ENCODE data around the gene TBX2. TPM values are rescaled to one million over a fixed set of nuclear protein-coding genes. Genes with fewer than 3 reads are reported as not detected.

The TBX2 gene
- total RNA-seq, 1 donor from 2014 or later, result 3.6 TPM

DNA sequence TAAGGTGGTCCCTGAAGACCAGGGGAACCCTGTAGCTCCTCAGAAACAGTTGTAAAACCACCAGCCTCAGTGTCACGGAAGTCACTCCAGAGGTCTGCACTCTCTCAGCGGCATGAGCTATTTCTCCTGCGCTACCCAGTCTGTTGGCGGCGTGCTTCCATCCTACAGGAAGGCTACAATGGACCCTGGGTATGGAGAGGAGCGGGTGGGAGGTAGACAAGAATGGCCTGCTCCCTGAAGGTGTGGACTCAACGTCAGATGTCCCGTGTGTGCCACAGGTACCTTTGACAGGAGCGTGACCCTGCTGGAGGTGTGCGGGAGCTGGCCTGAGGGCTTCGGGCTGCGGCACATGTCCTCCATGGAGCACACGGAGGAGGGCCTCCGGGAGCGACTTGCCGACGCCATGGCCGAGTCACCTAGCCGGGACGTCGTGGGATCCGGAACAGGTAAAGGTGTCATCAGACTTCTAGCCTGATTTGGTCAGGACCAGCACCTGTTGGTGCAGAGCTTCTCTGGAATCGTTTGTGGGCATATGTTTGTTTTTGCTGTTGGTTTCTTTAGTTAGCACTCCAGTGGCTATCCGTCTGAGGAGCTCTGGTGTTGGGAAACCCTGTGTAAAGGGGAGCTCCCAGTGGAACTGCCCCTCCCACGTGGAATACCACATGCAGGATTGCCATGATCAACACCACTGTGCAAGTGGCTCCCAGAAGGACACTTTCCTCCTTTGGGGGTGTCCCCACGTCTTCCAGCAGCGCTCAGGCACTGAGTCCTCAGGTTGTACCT lies 31.4 kb upstream of the TBX2 start:
- no peak for DNase-seq (ENCODE audit: extremely low read depth, low read depth, low spot score)

DNA sequence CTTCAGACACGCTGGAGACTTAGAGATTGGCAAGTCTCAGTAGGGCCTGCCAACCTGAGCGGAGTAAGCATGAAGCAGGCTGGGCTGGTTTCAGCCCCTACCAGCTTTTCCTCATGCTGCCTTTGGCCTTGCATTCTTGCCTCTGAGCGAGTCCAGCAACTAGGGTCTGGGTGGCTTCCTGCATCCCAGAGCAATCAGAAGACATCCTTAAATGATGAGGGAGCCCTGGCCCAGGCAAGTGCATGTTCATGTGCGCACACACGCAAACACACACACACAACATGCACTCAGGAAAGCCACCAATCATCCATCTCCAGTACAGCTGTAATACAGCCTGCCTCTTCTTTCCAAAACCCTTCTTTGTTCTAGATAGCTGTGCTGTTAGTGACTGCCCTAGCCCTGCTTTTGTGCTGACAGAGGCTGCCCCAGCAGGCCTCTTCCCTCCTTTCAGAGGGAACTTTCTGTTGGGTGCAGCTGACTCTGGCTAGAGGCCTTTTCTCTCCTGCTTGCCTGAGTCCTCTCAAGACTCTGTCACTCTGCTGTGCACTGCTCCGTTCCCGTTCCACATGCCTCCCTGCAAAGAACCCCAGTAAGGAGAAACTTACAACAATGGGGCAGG lies 30.7 kb upstream of the TBX2 start:
- DNase-seq (ENCODE audit: extremely low read depth, low read depth, low spot score), result no peak

DNA sequence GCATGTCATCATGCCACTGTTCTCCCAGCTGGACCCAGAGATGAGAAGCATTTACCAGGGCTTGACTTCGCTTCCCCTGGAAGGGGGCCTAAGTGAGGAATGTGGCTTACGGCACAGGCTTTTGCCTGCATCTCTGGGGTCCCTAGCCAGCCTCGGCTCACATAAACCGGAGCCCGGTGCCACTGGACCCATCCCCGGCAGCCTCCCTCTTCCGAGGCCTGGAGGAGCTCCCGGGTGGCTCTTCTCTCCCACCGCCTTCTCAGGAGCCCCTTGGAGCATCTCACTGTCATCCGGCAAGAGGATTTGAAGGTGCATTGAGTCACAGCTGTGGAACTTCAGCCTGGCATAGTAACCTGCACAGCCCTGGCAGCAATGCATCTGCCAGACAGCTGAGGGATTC lies 29.9 kb upstream of the TBX2 start:
- DNase-seq (ENCODE audit: extremely low read depth, low read depth, low spot score), result no peak

DNA sequence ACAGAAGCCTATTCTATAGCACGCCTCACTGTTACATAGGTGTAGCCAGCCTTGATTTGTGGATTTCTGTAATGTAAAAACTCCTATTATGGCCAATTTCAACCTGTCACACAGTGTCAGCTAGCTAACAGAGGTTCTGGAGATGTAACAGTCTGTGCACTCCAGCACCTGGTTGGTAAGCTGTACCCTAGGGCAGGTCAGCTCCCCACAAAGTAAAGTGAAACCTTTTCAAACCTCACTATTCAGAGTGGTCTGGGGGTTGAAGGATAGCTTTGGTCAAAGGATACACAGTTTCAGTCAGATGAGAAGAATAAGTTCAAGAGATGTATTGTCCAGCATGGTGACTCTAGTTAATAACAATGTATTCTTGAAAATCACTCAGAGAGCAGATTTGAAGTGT lies 28.5 kb upstream of the TBX2 start:
- no peak for DNase-seq (ENCODE audit: extremely low read depth, low read depth, low spot score)

DNA sequence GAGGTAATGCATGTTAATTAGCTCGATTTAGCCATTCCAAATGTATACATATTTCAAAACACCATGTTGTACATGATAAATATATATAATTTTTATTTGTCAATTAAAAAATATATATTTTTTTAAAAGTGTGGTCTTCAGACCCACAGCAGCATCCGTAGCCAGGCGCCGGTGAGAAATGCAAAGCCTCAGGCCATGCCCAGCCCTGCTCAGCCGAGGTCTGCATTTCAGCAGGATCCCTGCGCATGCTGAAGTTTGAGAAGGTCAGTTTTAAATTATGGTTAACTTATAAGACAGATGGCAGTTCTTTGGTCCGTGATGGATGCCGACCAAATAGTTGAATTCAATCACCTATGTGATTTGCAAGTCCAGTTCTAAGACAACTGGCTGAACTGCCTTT lies 28.0 kb upstream of the TBX2 start:
- no peak for DNase-seq (ENCODE audit: extremely low read depth, low read depth, low spot score)

DNA sequence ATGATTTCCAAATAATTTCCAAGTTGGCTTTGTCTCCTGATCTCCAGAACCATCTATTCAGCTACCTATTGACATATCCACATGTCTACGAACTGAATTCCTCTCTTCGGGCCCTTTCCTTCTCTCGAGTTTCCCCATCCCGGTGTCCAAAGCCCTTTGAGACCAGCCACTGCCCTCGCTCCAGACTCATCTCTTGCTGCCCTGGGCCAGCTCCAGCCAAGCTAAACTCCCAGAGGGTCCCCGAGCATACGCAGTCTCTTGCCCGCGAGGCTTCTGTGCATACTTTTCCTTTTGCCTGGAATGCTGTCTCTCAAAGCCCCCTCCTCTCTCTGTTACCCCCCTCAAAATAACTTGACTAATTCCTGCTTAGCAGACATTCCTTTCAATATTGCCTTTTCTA lies 27.2 kb upstream of the TBX2 start:
- no peak for DNase-seq (ENCODE audit: extremely low read depth, low read depth, low spot score)

DNA sequence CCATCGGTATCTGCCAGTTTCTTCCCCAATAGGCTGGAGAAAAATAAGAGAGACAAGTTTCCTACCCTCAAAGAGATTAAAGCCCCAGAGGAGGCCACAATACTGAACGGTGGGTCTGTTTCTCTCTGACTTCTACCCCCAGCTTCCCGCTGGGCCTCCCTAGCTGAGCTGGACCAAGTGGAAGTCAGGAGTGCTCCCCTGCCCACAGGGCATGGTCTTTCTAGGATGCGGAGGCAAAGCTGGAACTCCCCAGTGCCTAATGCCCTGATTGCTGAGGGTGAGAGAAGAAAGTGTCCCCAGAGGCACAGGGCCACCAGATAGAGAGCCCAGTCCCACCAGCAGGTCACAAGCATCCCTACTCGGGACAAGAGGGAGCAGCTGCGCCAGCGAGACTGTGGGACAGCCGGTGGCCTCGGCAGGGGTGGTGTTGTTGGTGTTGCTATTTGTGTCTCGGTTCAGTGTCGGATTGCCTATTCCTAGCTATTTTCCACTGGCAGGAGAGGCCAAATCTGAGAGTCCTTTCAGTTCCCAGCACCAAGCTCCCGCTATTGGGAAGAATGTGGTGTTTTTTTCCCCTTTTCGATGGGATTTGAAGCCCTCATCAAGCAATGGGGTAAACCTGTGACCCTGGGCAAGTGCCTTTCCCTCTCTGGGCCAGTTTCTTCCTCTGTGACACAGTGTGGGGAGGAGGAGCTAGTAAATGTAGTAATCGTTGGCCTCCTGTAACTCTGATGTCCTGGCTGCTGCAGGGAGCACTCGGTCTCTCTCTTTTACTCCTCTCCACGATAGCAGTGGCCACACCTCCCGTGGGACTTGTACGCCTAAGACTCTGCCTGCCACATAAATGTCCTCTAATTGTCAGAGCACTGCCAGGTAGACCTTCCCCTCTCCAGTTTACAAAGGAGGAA lies 22.5 kb upstream of the TBX2 start:
- DNase-seq (ENCODE audit: extremely low read depth, low read depth, low spot score), result no peak

DNA sequence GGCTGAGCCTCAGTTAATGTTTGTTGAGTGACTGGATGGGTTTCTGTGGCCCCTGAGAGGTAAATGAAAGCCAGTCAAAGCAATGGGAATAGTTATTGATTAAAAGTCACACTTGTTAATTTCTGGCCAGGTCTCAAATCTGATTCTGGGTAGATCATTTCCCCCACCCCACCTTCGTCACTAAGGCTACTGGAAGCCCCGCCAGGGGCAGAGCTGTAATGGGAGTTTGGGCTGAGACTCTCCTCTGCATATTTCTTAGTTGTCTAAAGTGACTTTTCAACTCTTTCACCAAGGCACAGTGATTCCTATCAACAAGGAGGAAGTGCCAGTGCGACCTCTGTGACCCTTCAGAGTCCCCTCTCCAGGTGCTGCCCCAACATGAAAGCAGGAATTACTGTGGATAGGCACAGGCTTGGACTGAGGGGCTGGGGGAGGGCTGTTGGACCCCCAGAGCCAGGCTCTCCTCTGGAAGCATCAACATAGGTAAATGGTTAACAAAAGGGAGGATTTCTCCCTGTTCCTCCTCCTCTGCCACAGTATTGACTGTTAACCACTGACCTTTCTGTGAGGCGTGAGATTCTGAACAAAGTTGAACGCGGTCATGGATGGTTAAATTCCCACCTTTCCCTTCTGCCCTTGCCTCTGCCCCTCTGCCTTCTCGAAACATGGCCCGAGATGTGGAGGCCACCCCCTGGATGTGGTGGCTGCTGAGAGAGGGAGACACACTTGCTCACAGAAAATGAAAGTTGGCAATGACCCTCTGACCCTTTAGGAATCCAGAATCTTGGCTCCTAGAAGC lies 20.8 kb upstream of the TBX2 start:
- no peak for DNase-seq (ENCODE audit: extremely low read depth, low read depth, low spot score)

DNA sequence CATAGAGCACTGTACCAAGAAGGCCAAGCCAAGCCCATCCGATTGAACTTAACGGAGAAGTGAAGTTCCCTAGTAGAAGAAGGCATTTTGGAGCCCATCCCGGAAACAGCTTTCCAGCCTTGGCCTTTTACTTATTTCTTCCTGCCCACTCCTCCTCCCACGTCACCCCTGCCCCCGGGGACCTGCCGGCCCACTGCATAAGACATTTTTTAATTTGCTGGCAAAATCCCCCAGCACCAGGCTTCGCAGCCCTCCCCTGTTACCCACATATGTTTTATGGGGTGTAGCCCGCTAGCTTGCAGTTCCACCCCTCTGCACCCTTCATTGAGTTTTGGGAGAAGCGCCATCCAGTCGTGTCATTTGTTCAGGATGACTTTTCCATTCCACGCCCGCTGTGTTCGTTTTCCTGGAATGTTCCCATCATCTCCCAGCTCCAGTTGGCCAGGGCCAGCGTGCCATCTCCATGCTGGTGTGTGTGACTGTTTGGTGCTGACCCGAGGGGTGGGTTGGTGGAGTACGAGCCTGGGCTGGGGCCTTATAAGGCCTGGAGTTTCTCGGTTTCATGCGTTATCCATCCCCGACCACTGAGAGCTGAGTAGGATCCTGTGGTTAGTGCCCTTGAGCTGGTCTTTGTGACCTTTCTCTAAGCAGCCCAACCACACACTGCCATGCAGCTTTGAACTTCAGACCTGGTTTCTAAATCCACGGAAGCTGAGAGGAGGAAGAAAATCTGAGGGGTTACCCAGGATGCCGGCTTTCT lies 20.0 kb upstream of the TBX2 start:
- no peak for DNase-seq (ENCODE audit: extremely low read depth, low read depth, low spot score)

DNA sequence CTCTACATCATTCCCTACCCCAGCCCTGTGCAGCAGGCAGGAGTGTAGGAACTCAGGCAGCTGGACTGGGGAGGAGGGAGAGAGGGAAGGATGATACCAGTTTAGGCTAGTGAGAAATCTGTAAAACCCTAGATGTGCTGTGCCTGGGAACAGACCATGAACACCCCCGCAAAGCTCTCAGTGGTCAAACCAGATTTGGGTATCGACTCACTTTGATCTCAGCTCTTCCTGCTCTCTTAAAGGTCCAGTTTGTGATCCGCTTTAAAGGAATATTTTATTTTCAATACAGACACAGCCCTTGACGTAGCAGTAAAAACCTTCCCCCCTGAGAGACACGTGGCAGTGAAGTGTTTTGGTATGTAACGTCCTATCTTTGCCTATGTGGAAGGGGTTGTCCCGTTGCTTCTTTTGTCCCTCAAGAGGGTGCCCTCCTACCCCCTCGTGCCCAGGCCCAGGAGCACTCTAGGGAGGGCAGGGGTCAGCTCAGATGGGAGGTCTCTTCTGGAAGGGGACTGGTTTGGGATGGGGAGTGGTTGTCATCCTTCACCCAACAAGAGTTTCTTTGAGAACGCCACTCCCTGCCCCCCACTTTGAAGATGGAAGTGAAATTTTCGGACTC lies 19.3 kb upstream of the TBX2 start:
- no peak for DNase-seq (ENCODE audit: extremely low read depth, low read depth, low spot score)

DNA sequence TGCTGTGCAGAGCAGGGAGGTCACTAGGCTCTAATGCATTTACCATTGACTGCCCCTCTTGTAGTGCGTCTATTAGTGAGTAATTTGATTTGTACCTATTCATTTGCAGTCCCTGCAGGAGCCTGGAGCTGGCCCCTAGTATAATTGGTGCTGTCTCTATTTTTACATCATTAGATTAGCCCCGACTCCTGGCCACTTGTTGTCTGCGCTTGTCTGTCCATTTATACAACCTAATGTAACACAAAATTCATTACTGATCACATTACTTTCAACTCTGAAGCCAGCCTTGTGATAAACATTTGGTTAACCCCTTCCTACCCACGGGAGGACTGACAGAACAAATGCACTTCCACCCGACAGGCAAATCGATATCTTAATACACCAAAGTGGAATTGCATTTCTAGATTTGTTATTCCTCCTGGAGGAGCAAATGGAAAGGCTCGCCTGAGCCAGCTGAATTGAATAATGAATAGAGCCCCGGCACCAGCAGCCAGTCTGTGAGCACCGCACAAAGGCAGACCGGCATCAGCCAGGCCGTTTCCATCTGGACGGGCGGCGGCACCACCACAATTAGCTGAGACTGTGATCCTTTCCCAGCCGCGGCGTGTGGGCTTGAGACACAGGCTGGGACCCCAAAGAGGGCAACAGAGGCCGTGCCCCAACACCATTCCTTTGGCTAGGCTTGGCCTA lies 18.7 kb upstream of the TBX2 start:
- no peak for DNase-seq (ENCODE audit: extremely low read depth, low read depth, low spot score)

DNA sequence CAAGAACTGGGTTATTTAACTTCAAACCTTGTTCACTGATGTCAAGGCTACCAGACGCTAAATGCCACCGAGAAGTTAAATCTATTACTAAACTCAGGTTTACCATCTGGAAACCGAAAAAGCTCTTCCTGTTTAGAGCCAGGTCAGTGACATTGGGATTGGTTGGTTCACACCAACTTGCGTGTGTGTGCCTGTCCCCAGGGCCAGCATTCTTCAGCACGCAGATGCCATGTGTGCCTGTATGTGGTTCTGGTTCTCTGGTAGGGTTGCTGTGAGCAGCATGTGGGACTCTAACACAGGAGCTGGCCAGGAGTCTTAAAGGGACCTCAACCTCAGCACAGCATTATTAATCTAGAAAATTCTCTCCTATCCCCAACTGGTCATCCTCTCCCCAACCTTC lies 18.1 kb upstream of the TBX2 start:
- DNase-seq (ENCODE audit: extremely low read depth, low read depth, low spot score), result no peak

DNA sequence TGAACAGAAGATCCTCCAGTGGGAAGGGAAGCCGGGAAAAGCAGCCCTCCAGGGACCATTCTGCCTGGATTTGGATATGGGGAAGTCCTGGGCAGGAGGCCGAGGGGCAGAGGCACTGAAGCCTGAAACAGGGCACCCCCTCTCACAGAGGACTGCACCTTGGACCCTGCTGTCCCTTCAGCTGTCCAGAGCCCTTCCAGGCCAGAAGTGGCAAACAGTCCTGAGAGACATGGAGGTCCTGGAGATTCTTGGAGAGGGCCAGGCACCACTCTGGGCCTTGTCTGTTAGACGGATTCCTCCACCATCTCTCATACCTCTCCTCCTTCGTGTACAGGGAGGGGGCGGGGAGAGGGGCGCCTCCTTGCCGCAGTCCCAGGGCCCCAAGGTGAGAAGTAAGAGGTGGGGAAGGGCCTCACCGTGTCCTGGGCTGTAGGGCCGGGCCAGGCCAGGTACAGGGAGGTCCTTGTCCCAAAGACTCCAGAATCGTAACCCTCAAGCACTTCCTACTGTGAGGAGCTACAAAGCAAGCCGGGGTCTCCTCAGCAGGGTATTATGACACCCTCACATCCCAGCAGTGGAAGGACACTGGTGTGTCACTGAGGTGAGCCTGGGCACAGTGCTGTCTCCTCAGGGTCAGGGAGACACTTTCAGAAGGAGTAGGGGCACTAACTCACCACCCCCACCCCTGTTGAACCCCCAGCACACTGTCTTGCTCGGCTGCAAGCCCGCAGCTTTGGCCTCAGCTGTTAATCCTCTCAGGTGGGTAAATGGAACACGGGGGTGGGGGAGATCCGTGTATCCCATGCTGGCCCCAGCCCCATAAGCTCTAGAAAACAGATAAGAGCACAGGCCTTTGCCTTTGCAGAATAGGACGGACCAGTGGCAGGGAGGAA lies 16.6 kb upstream of the TBX2 start:
- no peak for DNase-seq (ENCODE audit: extremely low read depth, low read depth, low spot score)

DNA sequence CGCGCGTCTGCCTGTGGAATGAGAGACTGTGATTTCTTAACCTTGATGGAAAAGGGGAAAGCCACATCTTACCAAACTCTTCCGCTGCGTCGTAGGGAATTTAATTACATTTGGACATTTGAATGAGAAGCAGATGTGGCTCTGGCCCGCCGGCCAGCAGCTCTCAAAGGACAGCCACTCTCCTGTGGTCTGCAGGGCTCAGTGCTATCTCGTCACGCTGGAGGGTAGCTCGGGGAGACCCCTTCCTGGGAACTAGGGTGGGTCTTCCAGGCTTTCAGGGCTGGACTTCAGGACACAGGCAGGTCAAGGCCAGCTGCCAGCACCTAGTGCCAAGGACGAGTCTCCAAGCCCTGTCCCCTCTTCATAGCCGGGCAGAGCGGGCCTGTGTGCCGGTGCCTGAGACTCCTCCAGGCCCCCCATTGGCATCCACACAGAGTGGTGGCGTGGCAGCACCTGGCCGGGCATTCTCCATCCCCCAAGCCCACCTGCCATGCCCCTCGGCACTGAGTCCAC lies 15.9 kb upstream of the TBX2 start:
- DNase-seq (ENCODE audit: extremely low read depth, low read depth, low spot score), result no peak

DNA sequence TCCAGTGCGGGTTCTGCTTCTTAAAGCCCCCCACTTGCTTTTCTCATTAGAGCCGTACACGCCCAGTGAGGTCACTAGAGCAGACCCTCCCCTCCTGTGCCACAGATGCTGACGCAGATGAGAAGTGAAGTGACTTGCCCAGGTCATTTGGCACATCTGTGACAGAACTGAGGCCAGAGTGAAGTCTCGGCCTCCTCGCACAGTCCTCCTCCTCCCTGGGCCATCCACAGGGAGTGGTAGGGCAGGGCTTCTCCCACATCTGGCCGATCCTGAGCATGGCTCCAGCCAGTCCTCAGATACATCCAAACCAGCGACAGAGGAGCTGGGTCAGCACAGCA lies 15.3 kb upstream of the TBX2 start:
- no peak for DNase-seq (ENCODE audit: extremely low read depth, low read depth, low spot score)

DNA sequence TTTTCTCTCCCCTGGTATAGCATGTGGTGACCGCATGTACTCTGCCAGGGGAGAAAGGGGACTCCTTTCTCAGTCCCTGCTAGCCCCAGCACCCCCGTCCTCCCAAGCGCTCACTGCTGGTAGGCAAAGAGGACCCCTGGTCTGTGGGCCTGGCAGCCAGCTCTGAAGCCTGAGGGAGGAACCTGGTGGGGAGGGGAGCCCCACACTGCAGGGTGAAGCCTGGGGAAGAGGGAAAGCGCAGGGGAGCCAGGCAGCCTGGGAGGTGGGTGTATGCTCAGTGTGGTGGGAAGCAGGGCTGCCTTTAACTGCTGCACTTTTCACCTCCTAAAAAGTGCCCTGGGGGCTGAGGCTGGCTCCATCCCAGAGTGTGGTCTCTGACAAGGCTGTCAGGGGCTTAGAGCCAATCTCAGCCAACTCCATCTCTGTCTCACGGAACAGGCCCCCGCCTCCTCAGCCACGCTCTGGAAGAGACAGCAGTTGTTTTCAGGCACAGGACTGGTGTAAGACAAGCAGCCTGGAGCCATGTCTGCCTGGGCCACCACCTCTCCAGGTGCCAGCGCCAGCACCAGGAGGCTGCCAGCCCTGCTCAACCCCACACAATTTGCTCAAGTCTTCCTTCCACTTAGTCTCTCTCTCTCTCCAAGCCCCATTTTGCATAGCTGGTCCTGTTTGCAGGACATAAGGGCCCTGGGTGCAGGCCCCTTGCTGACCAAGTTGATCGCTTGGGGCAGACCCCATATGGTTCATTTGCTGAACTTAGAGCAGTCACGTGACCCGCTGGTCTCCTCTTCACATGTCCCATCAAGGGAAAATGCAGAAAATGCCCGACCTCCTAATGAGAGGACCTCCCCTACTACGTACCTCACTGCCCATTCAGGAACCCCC lies 14.7 kb upstream of the TBX2 start:
- no peak for DNase-seq (ENCODE audit: extremely low read depth, low read depth, low spot score)
